HG02759 (cell line): ENCODE data around the gene LSS.

Experiments used
- ATAC-seq: cut with Tn5 transposase; IDR thresholded peaks from one replicate; pipeline ENCODE4 v1.9.1; 2021; ENCODE audit warnings: mild to moderate bottlenecking, moderate library complexity; ENCODE audit not compliant: unreplicated experiment

The LSS gene

DNA sequence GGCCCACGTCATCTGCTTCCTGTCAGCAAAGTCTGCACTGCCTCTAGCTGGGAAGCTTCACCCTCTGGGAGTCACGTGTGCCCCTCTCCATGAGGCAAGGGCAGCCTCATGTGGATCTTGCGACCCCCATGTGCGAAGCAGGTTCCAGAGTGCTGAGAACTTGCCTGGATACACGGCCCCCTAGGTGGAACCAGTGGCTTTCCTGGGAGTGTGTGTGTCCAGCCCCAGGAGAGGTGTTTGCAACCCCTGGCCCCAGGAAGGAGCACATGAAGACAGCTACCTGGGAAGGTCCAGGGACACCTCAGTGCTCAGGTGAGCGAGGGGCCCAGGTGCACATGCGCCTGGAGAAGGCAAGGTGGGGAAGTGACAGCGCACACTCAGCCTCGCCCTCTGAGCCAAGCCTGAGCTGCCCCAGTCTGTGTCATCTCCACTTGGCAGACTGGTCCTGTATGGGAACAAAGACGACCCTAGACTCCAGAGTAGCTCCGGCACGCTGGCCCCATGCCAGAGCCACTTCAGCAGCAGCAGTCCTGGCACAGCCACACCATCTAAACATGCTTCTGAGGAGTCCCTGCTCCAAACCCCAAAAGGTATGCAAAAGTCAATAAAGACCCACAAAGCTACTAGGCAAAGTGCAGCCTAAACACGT, 8.9 kb downstream of the LSS start:
- no peak for ATAC-seq

DNA sequence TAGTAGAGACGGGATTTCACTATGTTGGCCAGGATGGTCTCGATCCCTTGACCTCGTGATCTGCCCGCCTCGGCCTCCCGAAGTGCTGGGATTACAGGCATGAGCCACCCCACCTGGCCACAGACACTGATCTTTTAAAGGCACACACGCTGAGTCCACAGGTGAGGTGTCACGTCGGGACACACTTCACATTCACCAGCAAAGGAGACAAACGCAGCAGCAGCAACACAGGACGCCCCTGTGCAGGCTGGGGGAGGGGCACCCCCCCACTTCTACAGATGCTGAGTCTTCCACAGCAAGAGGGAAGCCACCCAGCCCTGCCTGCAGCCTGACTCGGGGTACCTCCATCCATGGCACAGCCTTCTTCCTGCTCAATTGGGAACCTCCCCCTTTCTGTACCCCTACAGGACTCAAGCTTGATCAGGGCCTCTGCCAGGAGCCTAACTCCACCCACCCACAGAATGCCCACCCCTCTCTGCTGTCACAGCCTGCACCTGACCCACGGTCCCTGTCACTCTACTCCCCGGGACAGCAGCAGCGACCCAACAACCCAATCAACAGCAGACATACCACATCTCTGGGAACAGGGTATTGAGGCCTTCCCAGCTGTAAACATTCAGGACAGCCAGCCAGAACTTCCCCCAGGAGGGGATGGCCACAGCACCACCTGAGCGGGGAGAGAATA, 9.5 kb downstream of the LSS start:
- ATAC-seq = no peak

DNA sequence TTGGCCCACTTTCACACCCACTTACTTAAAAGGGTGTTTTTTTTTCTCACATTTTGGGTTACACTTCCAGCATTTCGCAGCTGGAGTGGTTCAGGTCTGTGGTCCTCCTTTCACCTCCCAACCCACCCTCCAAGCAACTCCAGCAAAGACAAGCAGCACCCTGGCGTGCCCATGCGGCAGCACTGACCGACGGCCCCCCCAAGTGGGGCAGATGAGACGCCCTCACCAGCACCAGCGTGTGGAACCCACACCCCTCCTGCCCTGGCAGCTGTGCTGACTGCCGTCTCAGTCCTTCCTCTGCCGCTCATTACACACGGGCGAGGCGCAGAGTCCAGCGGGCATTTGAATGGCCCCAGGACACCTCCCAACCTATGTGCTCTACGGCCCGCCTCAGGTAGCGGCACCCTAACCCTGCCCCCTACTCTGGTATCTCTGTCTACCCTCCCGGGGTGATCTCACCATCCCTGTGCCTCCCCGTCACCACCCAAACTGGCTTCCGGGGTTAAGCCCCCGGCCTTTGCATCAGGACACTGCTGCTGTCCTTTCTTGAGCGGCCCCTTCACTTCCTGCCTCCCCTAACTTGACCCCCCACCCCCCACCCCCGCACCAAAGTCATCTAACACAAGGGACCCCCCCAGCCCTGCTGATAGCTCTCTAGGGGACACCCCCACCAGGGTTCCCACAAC, 10.9 kb downstream of the LSS start:
- ATAC-seq = no peak

DNA sequence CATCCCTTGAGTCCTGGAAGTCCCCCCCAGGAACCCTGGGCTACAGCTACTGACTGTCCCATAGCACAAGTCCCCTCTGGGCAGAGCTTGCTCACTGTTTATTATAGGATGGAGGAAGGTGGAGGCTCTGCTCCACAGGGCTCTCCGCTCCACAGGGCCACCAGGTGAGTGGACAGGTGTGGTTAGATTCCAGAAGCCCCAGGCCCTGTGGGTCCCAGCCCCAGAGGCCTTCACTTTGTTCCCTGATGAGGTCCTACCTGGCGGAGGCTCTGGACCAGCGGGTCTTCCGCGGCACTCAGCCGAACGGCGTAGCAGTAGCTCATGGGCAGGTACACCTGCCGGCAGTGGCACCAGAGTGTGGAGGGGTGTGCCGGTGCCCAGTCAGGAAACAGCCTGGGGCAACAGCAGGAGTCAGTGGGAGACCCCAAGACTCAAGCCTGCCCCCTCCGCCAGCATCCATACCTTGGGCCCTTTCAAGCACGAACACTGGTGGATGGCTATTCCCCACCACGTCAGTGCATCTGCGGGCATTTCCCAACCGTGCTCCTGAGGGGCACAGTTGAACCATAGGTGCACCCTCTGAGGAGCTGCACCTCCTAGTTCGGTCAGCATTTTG, 12.3 kb downstream of the LSS start:
- ATAC-seq = no peak

DNA sequence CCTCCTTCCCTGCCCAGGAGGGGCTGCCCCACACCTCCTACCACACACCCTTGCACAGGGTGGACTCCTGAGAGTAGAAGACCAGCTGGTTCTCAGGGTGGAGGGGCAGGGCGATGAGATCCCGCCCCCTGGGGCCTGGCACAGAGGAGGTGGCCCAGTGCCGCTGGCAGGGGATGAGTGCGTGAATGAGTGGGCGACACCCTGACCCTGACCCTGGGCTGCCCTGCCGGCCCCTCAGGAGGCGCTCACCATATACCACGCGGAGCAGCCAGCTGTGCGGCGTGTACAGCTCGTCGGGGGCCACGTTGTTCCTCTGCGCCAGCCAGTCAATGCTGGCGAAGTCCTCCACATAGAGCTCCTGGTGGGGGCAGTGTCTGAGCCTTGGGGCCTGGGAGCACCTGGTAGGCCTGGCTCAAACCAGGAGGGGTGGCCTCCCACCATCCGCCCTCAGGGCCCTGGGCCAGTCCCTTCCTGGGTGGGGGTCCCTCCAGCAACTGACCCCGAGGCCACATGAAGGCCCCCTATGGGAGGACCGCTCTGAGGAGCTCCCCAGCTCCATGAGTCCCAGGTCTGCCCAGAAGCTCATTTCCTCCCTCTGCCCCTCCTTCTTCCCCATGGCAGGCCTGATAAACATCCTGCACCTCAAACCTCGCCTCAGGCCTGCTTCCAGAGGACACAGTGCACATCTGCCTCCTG, 13.0 kb downstream of the LSS start:
- no peak for ATAC-seq

DNA sequence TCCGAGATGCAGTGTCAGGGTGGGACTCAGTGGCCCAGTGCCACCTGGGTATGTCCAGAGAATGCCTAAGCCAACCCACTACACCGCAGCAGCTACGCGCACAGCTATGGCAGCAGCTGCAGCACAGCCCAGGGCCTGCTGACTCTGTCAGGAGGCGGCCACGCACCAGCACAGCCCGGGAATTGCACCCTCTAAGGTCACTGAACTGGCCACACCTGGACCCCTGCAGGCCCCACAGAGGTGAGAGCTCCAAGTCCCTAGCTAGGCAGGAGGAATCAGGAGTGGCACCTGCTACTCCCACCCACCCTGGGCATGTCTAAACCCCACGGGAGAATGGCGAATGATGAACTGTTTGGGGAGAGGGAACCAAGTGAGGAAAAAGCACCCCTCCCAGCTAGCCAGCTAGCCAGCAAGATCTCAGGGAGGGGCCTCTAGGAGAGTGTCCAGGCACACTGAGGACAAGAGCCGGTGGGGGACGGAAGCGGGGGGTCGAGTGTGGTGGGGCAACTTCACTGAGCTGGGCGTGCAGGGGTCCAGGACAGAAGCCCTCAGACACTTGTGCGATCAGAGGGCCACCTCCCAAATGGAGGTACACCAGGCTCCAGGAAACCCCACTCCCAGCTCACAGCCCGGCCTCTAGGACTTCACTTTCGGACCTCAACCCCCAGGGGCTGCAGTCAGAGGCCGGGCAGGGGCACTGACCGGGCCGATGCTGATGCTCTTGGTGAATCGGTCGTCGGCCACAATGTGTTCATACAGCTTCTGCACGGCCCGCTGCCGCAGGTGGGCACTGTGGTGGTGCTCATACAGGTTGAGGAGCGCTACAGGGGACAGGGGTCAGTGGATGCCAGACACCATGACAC, 13.9 kb downstream of the LSS start:
- no peak for ATAC-seq

DNA sequence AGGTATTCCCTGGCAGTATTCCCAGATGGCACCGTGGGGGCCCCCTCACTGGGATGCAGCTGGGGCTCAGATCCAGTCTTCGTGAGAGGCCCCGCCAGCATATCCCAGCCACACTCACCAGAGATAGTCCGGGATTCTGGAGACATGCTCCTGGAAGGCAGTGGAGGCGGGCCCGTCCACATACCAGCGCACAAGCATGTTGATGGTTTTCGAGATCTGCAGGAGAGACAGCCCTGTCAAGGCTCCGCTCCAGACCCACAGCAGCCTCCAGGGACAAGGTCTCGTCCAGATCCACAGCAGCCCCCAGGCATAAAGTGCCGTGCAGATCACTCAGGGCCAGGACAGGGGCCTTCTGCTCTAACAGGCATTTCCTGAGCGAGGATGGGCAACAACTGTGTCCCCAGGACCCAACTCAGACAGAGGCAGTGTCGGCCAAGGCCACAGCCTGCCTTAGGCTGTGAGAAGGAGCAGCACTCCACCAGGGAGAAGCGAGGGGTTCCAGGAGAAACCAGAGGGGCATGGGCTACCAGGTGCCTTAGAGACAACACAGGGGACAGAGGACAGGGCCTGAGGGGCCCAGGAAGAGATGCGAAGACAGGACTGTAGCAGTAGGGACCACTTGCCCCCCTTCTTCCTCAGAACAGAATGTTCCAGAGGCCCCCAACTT, 14.8 kb downstream of the LSS start:
- no peak for ATAC-seq

DNA sequence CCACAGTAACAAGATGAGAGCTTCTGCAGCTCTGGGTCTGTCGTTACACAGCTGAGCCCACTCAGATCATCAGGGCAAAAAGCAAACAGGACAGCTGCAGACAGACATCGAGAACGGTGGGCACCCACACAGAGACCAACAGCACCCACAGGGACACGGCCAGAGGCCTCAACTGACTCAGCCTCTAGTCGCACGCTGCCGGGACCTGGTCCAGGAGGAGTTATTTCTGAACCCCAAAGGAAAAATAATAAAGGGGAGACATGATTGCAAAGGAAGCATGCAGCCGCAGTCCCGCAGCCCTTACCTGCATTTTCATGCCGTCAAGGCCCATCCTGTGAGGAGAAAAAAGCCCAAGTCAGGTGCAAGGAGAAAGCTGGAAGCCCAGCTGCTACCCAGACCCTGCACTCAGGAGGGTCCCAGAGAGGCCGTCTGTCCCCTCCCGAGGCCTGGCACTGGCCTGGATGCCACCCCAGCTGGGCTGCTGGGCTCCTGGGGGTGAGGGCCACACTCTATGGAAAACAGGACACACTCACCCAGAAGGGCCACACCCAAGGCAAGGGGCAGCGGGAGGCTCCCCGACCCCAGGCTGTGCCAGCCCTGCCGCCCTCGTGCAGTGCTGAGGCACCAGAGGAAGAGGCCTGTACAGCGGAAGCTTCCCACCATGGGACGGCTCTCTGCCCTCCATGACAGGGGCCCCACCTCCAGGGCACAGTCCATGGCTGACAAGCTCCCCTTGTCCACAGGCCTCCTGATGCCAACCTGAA, 15.7 kb downstream of the LSS start:
- no peak for ATAC-seq

DNA sequence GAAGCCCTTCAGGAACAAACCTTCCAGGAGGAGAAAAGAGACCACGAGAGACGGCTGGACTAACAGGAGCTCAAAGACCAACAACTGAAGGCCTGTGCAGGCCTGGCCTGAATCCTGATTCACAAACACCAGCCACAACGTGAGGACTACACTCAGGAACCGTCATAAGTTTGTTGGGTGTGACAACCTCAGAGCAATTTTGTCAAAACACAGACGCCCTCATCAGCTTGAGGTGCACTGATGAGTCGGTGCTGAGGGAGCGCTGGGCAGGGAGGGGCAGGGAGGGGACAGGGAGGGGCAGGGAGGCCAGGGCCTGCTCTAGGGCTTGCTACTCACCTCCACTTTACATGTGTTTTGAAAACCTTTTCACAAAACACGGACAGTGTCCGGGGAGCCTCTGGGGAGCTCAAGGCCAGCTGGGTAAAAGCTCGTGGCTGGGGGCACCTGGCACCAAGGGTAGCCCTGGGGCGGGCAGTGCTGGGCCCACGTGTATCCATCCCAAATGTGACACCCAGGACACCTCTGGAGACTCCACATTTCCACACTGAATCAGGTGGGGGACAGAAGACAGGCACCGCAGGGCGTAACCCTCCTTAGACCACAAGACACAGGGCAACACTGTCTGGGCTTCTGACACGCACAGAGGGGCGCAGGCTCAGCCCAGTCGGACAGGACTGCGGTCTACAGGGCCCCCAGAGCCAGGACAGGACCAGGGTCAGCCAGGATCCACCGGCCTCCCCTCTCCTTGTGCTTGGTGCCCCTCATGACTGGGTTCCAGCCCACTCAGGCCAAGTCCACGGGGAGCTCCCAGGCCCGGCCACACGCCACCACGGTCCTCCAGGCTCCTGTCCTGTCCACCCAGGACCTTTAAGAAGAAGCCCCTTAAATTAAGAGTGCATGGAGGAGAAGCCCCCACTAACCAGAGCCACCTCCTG, 16.5 kb downstream of the LSS start:
- no peak for ATAC-seq

DNA sequence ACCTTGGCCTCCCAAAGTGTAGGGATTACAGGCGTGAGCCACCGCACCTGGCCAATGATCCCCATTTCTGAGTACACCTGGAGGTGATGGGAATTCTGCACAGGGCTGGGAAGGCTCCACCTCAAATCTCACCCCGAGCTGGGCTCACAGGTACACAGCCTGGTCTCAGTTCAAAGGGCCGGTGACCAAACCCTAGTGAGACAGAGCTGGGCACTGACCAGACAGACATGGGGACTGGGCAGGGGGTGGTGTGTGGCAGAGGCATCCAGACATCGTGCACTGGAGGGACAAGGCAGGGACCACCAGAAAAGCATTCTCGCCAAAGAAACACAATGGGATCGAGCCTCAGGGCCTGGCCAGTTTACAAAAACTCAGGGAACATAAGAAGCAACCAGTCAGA, 17.2 kb downstream of the LSS start:
- no peak for ATAC-seq

DNA sequence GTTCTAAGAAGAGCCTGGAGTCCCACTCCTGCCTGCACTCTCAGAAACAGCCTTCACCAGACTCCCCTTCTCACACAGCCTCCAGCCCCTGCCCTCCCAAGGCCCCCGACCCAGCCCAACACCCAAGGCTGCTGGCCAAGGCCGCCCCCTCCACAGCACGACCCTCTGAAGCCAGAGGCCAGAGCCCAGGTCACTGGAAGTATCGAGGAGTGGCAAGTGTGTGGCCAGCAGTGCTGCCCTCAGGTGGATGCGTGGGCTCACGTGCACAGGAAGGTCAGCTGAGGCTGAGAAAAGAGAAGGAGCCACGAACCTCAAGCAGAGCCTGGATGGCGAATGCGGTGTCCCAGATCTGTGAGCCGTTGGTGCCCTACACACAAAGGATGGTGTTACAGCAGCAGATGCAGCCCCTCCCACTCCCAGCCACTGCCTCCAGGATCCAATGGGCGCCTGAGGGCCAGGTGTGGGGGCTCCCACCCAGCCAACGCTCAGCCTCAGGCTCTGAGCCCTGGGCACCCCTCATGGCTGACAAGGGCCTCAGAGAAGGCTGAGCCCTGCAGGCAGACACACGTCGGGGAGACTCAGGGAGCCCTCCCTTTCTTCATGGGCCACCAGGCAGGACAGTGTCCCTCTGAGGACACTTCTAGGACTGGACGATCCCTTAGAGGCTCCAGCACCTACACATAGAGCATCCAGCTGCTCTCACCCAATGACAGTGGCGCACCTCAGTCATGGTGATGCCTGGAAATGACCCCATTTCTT, 18.0 kb downstream of the LSS start:
- ATAC-seq = no peak

DNA sequence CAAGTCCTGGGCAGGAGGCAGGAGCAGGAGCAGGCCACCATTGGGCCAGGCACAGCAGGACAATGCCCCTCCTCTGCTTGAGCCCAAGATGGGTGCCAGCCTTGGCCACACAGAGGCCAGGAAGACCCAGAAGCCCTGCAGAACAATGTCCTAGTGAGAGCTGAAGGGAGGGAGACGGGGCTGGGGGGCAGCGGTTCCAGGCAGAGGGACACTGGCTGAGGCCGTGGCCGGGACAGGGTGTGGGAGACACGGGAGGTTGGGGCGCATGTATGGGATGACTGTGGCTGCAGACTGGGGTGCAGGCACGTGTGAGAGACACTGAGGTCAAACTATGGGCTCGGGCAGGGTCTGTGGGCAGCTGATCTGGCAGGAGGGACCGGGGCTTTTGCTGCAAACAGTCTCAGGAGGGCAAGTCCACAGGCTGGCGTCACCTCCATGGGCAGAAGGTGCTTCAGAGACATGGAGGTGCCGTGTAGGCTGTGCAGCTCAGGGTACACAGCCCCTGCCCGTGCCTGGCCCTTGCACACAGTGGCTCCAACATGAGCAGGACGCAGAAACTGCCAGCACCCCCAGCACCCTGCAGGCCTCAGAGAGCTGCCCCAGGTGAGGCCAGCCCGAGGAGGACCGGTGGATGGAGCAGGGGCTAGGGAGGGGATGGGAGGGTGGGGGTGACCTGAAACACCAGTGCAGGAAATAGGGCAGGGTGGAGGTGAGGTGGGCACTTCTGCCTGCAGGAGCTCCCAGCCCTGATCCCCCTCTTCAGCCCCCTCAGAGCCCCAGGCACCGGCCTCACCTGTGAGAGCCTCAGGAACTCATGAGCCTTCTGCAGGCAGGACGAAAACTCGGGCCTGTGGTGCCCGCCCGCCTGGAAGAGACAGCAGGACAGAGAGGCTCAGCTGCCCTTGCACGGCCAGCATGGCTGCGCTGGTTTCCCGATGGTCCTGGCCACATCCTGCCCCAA, 19.5 kb downstream of the LSS start:
- no peak for ATAC-seq

DNA sequence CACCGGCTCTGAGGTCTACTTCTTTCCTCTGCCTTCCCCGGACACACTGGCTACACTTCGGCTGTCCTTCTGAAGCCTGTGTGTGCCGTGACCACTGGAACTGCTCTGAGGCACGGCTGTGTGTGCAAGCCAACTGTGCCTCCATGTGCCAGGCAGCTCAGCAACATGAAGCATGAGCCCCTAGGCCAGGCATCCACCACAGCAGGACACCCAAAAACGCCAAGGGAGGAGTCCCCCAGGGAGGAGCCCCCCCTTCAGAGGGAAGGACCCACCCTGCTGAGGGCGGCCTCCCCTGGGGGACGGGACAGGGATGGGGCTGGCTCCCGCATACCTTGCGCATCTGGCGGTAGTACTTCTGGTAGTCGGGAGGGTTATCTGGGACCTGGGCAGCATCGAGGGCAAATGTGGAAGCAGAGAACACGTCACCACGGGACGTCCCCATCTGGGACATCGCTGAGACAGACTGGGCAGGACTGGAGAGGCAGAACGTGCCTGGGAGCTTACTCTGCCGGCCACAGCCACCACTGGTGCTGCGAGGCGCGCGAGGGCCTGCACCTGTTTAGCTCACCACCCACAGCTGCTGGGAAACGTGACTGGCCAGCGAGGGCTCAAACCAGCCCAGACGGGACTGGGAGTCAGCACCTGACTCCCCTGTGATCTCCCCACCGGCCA, 20.5 kb downstream of the LSS start:
- no peak for ATAC-seq

DNA sequence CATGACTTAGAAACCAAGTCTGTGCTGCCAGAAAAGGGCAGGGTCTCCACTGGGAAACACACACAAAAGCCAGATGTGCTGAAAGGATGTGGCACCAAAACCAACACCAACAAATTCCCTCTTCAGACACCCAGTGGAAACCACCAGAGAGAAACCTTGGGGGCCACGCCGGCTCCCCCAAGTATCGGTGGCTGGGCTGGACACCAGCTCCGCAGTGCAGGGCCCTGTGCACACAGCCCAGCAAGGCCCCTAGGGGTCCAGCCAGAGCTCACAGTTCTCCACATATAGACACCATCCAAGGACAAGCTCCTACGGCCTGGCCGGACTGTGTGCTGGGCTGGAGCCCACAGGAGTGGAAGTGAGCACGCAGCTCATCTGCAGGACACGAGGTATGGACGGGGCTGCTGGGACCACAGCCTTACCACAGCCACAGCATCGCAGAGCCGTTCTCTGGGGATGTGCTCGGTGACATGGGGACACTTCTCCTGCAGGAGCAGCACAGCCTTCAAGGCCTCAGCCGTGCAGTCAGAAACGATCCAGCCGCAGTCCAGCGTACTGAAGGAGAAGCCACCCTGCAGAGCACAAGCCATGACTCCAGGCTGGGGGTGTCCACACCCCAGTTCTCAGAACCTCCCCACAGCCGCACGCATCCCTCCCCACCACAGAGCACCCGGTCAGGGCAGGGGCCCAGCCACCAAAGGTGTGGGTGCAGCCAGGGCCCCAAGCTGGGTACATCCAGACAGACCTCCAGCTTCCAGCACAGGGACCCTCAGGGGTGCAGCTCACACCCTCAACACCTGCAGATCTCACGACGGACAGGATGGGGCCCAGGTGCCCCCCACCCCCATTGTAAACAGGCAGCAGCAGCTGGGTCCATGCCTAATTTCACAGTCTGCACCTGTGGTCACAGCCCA, 21.3 kb downstream of the LSS start:
- no peak for ATAC-seq
